Peyer's patch (tissue), 4 donors: ENCODE data around the gene GJB2. TPM values are rescaled to one million over a fixed set of nuclear protein-coding genes. Genes with fewer than 3 reads are reported as not detected.

ENCODE experiments used
- DNase-seq, 3 donors: peaks; one replicate each; pipeline ENCODE4 v3.0.0-alpha.2; 2017 to 2019
- H3K27ac ChIP-seq, 4 donors: fragments of 200-600 bp; sonication (generic); one replicate each; pipeline ENCODE4 v1.5.1; 2016 to 2019
- H3K27me3 ChIP-seq, 2 donors: fragments of 200-600 bp; sonication (generic); one replicate each; pipeline ENCODE4 v1.5.1; 2019
- H3K36me3 ChIP-seq, 3 donors: fragments of 200-600 bp; sonication (generic); one replicate each; pipeline ENCODE4 v1.5.1; 2016 to 2019
- H3K4me1 ChIP-seq, 4 donors: fragments of 200-600 bp; sonication (generic); one replicate each; pipeline ENCODE4 v1.5.1; 2016 to 2019
- H3K4me3 ChIP-seq, 4 donors: fragments of 200-600 bp; sonication (generic); 1 replicate in 3 of 4; 2 replicates in 1 of 4; pipeline ENCODE4 v1.5.1; 2016 to 2019; ENCODE audit warnings: mild to moderate bottlenecking in 1 of 4
- H3K9me3 ChIP-seq, 4 donors: fragments of 200-600 bp; sonication (generic); one replicate each; pipeline ENCODE4 v1.5.1; 2016 to 2019; ENCODE audit warnings: mild to moderate bottlenecking in 1 of 4
- CTCF ChIP-seq, 6 experiments: fragments of 450-650 bp in 4 of 6; fragments of 200-600 bp in 2 of 6; sonication (generic) in 1 of 6; IDR thresholded peaks; one replicate each; pipeline ENCODE4 v1.5.1; 2017 to 2019; ENCODE audit warnings: antibody characterized with exemption in 6 of 6, mild to moderate bottlenecking in 3 of 6, moderate library complexity in 1 of 6
- POLR2A ChIP-seq, 2 donors: fragments of 450-650 bp; IDR thresholded peaks; one replicate each; pipeline ENCODE4 v1.5.1; 2017; ENCODE audit warnings: antibody characterized with exemption in 2 of 2, mild to moderate bottlenecking in 2 of 2, moderate library complexity in 2 of 2
- total RNA-seq, 4 donors: library from RNA; depleted of rRNA; stranded (reverse); fragments of >200 nt; gene quantifications; one replicate each; pipeline ENCODE4 v1.1.0, GENCODE V29; 2016

Gene GJB2
- total RNA-seq, 4 donors from 2014 or later, result 3.3 to 25.7 (median 14.1) TPM

- TF ChIP-seq CTCF (IDR thresholded peaks at IDR 0.05) (no peak), POLR2A (IDR thresholded peaks at IDR 0.05) (no peak)
- no peak for DNase-seq
- no peak overlapping the region for H3K27ac ChIP-seq
Observed at GRCh38 chr13:20188667-20189553, 3.8 kb downstream of the GJB2 start.

GRCh38 chr13:20186771-20187170, 6.0 kb downstream of the GJB2 start:
- TF ChIP-seq CTCF (IDR thresholded peaks at IDR 0.05), result no peak
- TF ChIP-seq POLR2A (IDR thresholded peaks at IDR 0.05), result no peak
- DNase-seq, result no peak

More at GRCh38 chr13:20188667-20189553, 3.8 kb downstream of the GJB2 start:
- H3K36me3 ChIP-seq, result no peaks in the 10 kb centered on the region
- H3K27me3 ChIP-seq, result peaks cover 0 to 14% of the 10 kb centered on the region in 2 donors
- no peak overlapping the region for H3K4me3 ChIP-seq
- H3K4me1 ChIP-seq, result peaks cover 0 to 18% (median 14%) of the 10 kb centered on the region in 4 donors
- H3K9me3 ChIP-seq, result no peaks in the 10 kb centered on the region

GRCh38 chr13:20185366-20186056, 7.2 kb downstream of the GJB2 start:
- DNase-seq, result no peak
- Histone ChIP-seq H3K27me3 (no peaks in the 10 kb centered on the region), H3K36me3 (no peaks in the 10 kb centered on the region), H3K9me3 (no peaks in the 10 kb centered on the region), H3K27ac (no peak overlapping the region), H3K4me3 (no peak overlapping the region), H3K4me1 (no peaks in the 10 kb centered on the region)
- no peak for TF ChIP-seq CTCF (IDR thresholded peaks at IDR 0.05)
- no peak for TF ChIP-seq POLR2A (IDR thresholded peaks at IDR 0.05)

More at GRCh38 chr13:20186771-20187170, 6.0 kb downstream of the GJB2 start:
- no peaks in the 10 kb centered on the region for H3K4me1 ChIP-seq
- H3K27me3 ChIP-seq, result no peaks in the 10 kb centered on the region
- no peaks in the 10 kb centered on the region for H3K36me3 ChIP-seq
- no peak overlapping the region for H3K4me3 ChIP-seq
- H3K9me3 ChIP-seq, result no peaks in the 10 kb centered on the region
- no peak overlapping the region for H3K27ac ChIP-seq

- H3K4me1 ChIP-seq, result no peaks in the 10 kb centered on the region
- no peaks in the 10 kb centered on the region for H3K27me3 ChIP-seq
- DNase-seq, result peak in 1 of 3 donors; percentile 80
- no peak for TF ChIP-seq POLR2A (IDR thresholded peaks at IDR 0.05)
- TF ChIP-seq CTCF (IDR thresholded peaks at IDR 0.05), result peak in 5 of 6 experiments; percentile 33 to 81 (median 78)
- H3K27ac ChIP-seq, result no peak overlapping the region
- H3K9me3 ChIP-seq, result no peaks in the 10 kb centered on the region
- H3K36me3 ChIP-seq, result no peaks in the 10 kb centered on the region
- H3K4me3 ChIP-seq, result no peak overlapping the region
Observed at GRCh38 chr13:20182231-20182846, 10.4 kb downstream of the GJB2 start.

DNA sequence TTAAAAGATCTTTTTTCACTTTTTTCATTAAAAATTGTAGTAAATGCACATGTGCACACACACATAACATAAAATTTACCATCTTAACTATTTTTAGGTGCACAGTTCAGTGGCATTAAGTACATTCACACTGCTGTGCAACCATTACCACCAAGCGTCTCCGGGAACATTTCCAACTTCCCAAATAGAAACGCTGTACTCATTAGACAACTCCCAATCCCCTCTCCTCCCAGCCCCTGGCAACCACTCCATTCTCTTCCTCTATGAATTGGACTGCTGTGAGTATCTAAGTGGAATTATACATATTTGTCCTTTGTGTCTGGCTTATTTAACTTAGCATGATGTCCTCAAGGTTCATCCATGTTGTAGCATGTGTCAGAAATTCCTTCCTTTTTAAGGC, 11.6 kb downstream of the GJB2 start:
- no peak overlapping the region for H3K27ac ChIP-seq
- TF ChIP-seq CTCF (IDR thresholded peaks at IDR 0.05) (no peak), POLR2A (IDR thresholded peaks at IDR 0.05) (no peak)

More for the DNA sequence above, 11.6 kb downstream of the GJB2 start:
- DNase-seq, result no peak
- H3K9me3 ChIP-seq, result no peaks in the 10 kb centered on the region
- no peaks in the 10 kb centered on the region for H3K36me3 ChIP-seq
- H3K4me3 ChIP-seq, result no peak overlapping the region
- no peaks in the 10 kb centered on the region for H3K27me3 ChIP-seq
- H3K4me1 ChIP-seq, result no peaks in the 10 kb centered on the region
